ENCODE results near the gene YPEL5. TPM values are rescaled to one million over a fixed set of nuclear protein-coding genes. Genes with fewer than 3 reads are reported as not detected.

Gene YPEL5
- total RNA-seq, 1 experiment from 2014 or later: 27.1 TPM

DNA sequence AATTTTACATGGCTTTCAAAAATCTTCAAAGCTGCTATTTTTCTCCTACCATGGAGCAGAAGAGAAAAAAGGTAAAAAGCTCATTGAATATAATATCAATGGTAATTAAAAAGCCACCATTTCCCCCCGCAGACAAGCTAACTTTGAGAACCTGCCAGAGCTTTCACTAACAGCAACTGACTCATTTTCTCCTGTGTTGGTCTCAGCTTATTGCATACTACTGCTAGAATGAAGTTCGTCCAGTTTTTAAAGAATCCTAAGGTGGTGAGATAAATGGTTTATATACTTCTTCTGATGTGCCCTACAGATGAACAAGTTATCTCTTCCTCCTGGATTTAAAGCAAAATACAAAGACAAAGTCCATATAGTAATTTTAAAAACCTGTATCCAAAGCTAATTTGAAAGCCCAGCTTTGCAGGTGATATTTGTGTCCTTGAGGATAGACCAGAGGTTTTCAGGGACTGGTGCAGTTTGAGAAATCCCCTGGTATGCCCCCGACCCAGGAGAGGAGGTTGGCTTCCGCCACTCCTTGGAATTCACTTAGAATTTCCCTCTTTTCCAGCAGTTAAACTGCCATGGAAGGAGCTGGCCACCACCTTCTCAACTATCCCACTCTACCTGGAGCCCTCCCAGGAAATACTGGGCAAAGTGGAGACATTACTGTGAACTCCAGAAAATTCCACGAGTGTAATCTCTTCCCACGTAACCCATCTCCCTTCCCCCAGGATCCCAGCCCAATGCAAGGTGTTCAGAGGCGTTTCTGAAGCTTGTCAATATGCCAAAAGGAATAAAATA is 17.5 kb downstream of the YPEL5 start:
- Histone ChIP-seq H3K27ac (ENCODE audit: low read depth, low read length) (no peak overlapping the region), H3K4me1 (ENCODE audit: control insufficient read depth in 1 of 2, insufficient read depth in 2 of 2, low read length in 2 of 2) (peaks cover 0 to 6% of the 10 kb centered on the region in 2 experiments; a peak in 1 of 4 replicates), H3K9ac (ENCODE audit: low read length) (no peak overlapping the region), H3K9me3 (ENCODE audit: control insufficient read depth in 1 of 2, insufficient read depth in 1 of 2, low read depth in 1 of 2, low read length in 2 of 2) (no peaks in the 10 kb centered on the region), H2AFZ (ENCODE audit: low read depth, low read length, poor library complexity, severe bottlenecking) (no peak overlapping the region), H3K79me2 (ENCODE audit: insufficient read depth, low read length) (no peaks in the 10 kb centered on the region), H3K4me3 (replicated peaks in 1 of 2; ENCODE audit: low read depth in 1 of 2, low read length in 2 of 2) (no peak overlapping the region), H4K20me1 (ENCODE audit: insufficient read depth) (no peaks in the 10 kb centered on the region; the same call in 1 of the 2 replicates), H3K4me2 (ENCODE audit: low read length) (no peak overlapping the region), H3K36me3 (ENCODE audit: control insufficient read depth in 1 of 2, insufficient read depth in 2 of 2, low read length in 2 of 2) (peaks cover 0 to 3% of the 10 kb centered on the region in 2 experiments; a peak in 1 of 4 replicates), H3K9me2 (ENCODE audit: insufficient read depth) (no peaks in the 10 kb centered on the region), H3K27me3 (ENCODE audit: insufficient read depth, low read length) (no peaks in the 10 kb centered on the region)
- BruUV-seq (replicated peaks): no TSS peak
- ChIA-PET CTCF (interaction anchor here (0.8 to 4.9 kb wide), 28 partner anchors 9 to 1170 kb away, joined by 3 to 152 read pairs (median 5); partner anchors contain the start of gene YPEL5), RAD21 (ENCODE audit: low non-redundant PET in 1 of 2, low total read pairs in 2 of 2, uncharacterized antibody in 2 of 2, unreplicated experiment in 2 of 2) (interaction anchor here (0.5 to 2.2 kb wide), 11 partner anchors 18 to 550 kb away, joined by 3 to 19 read pairs (median 4); partner anchors contain the start of gene YPEL5 (in 1 of the 2)), POLR2A (interaction anchor here (1.4 kb wide), 1 partner anchor 547 kb away, joined by 8 read pairs; no protein-coding TSS in a partner anchor)
- ATAC-seq (peak; percentile 31), DNase-seq (ENCODE audit: low read depth, low spot score) (no peak)
- TF ChIP-seq YY1 (IDR thresholded peaks at IDR 0.05; ENCODE audit: extremely low read depth, insufficient replicate concordance, low read depth, low read length) (no peak), JUND (IDR thresholded peaks at IDR 0.05) (no peak), POLR2A (IDR thresholded peaks at IDR 0.05; ENCODE audit: borderline replicate concordance, extremely low read depth, insufficient read depth, insufficient read length) (no peak), EGR1 (IDR thresholded peaks at IDR 0.05; ENCODE audit: low read depth) (no peak), RAD21 (IDR thresholded peaks at IDR 0.05; ENCODE audit: low read depth) (no peak), SP1 (IDR thresholded peaks at IDR 0.05; ENCODE audit: low read depth) (0 out of 2 replicates have a peak, but pooled peaks have one; percentile 14), EZH2phosphoT487 (IDR thresholded peaks at IDR 0.05; ENCODE audit: borderline replicate concordance) (no peak)
- TF ChIP-seq, protein P1, sequence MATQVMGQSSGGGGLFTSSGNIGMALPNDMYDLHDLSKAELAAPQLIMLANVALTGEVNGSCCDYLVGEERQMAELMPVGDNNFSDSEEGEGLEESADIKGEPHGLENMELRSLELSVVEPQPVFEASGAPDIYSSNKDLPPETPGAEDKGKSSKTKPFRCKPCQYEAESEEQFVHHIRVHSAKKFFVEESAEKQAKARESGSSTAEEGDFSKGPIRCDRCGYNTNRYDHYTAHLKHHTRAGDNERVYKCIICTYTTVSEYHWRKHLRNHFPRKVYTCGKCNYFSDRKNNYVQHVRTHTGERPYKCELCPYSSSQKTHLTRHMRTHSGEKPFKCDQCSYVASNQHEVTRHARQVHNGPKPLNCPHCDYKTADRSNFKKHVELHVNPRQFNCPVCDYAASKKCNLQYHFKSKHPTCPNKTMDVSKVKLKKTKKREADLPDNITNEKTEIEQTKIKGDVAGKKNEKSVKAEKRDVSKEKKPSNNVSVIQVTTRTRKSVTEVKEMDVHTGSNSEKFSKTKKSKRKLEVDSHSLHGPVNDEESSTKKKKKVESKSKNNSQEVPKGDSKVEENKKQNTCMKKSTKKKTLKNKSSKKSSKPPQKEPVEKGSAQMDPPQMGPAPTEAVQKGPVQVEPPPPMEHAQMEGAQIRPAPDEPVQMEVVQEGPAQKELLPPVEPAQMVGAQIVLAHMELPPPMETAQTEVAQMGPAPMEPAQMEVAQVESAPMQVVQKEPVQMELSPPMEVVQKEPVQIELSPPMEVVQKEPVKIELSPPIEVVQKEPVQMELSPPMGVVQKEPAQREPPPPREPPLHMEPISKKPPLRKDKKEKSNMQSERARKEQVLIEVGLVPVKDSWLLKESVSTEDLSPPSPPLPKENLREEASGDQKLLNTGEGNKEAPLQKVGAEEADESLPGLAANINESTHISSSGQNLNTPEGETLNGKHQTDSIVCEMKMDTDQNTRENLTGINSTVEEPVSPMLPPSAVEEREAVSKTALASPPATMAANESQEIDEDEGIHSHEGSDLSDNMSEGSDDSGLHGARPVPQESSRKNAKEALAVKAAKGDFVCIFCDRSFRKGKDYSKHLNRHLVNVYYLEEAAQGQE (IDR thresholded peaks at IDR 0.05; ENCODE audit: low read depth): no peak
- intact Hi-C loops (cut with micrococcal nuclease): loop anchor here (10.0 kb wide), 1 partner anchor 1160 kb away; no protein-coding TSS in a partner anchor

Data from HCT116 (cell line).